ENCODE data around the gene METTL27. TPM values are rescaled to one million over a fixed set of nuclear protein-coding genes. Genes with fewer than 3 reads are reported as not detected.

Gene METTL27
- total RNA-seq, 1 donor from 2014 or later: not detected

- Histone ChIP-seq H3K4me1 (peaks cover 28% of the 10 kb centered on the region), H3K27me3 (no peaks in the 10 kb centered on the region), H3K27ac (peak overlapping the region; percentile 68), H3K9me3 (no peaks in the 10 kb centered on the region), H3K36me3 (no peaks in the 10 kb centered on the region), H3K4me3 (no peak overlapping the region)
- intact Hi-C loops (cut with DNase I): no loop called here
- TF ChIP-seq POLR2AphosphoS5 (IDR thresholded peaks at IDR 0.05; ENCODE audit: insufficient read depth in 1 of 2, low read depth in 1 of 2): no peak
- no peak for TF ChIP-seq POLR2A (IDR thresholded peaks at IDR 0.05)
- TF ChIP-seq, protein P1, sequence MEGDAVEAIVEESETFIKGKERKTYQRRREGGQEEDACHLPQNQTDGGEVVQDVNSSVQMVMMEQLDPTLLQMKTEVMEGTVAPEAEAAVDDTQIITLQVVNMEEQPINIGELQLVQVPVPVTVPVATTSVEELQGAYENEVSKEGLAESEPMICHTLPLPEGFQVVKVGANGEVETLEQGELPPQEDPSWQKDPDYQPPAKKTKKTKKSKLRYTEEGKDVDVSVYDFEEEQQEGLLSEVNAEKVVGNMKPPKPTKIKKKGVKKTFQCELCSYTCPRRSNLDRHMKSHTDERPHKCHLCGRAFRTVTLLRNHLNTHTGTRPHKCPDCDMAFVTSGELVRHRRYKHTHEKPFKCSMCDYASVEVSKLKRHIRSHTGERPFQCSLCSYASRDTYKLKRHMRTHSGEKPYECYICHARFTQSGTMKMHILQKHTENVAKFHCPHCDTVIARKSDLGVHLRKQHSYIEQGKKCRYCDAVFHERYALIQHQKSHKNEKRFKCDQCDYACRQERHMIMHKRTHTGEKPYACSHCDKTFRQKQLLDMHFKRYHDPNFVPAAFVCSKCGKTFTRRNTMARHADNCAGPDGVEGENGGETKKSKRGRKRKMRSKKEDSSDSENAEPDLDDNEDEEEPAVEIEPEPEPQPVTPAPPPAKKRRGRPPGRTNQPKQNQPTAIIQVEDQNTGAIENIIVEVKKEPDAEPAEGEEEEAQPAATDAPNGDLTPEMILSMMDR (IDR thresholded peaks at IDR 0.05): no peak
- no peak for DNase-seq (ENCODE audit: extremely low spot score in 2 of 2)
Measured at GRCh38 chr7:73880755-73881328, 38.5 kb upstream of the METTL27 start.

GRCh38 chr7:73879977-73880681 is 37.8 kb upstream of the METTL27 start:
- Histone ChIP-seq H3K36me3 (no peaks in the 10 kb centered on the region), H3K27ac (peak overlapping the region; percentile 68), H3K4me1 (peaks cover 28% of the 10 kb centered on the region), H3K9me3 (no peaks in the 10 kb centered on the region), H3K4me3 (no peak overlapping the region), H3K27me3 (no peaks in the 10 kb centered on the region)
- no peak for DNase-seq (ENCODE audit: extremely low spot score in 2 of 2)
- intact Hi-C loops (cut with DNase I): no loop called here
- TF ChIP-seq, protein P1 (IDR thresholded peaks at IDR 0.05): no peak
- TF ChIP-seq POLR2A (IDR thresholded peaks at IDR 0.05) (no peak), POLR2AphosphoS5 (IDR thresholded peaks at IDR 0.05; ENCODE audit: insufficient read depth in 1 of 2, low read depth in 1 of 2) (peak in 1 of 2 donors; percentile 67)

- H3K4me3 ChIP-seq: no peak overlapping the region
- peaks cover 32% of the 10 kb centered on the region for H3K4me1 ChIP-seq
- H3K27me3 ChIP-seq: no peaks in the 10 kb centered on the region
- no peaks in the 10 kb centered on the region for H3K36me3 ChIP-seq
- no peak overlapping the region for H3K27ac ChIP-seq
- TF ChIP-seq POLR2A (IDR thresholded peaks at IDR 0.05) (no peak), POLR2AphosphoS5 (IDR thresholded peaks at IDR 0.05; ENCODE audit: insufficient read depth in 1 of 2, low read depth in 1 of 2) (no peak)
- TF ChIP-seq, protein P1 (IDR thresholded peaks at IDR 0.05): no peak
- DNase-seq (ENCODE audit: extremely low spot score in 2 of 2): no peak
- intact Hi-C loops (cut with DNase I): no loop called here
- no peaks in the 10 kb centered on the region for H3K9me3 ChIP-seq
Measured at GRCh38 chr7:73876973-73877372, 34.7 kb upstream of the METTL27 start.

DNA sequence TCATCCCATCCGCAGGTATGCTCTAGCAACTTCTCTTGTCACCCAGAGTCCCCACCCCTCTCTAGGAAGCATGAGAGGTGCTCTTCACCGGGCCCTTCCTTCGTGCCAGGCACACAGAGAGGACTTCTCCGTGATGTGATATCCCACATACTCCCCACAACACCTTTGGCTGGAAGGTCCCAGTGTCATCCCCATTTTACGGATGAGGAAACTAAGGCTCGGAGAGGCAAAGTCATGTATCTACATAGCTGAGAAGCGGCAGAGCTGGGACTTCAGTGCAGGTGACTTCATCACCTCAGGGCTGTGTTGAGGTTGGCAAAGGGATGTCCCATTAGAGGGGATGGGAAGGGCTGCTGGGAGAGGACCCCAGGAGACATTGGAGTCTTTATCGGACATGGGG is 34.0 kb upstream of the METTL27 start:
- intact Hi-C loops (cut with DNase I): no loop called here
- TF ChIP-seq, protein P1 (IDR thresholded peaks at IDR 0.05): no peak
- TF ChIP-seq POLR2AphosphoS5 (IDR thresholded peaks at IDR 0.05; ENCODE audit: insufficient read depth in 1 of 2, low read depth in 1 of 2) (no peak), POLR2A (IDR thresholded peaks at IDR 0.05) (no peak)
- H3K4me1 ChIP-seq: peaks cover 33% of the 10 kb centered on the region

More for the DNA sequence above, 34.0 kb upstream of the METTL27 start:
- Histone ChIP-seq H3K9me3 (no peaks in the 10 kb centered on the region), H3K36me3 (no peaks in the 10 kb centered on the region), H3K27me3 (no peaks in the 10 kb centered on the region), H3K4me3 (no peak overlapping the region), H3K27ac (no peak overlapping the region)
- no peak for DNase-seq (ENCODE audit: extremely low spot score in 2 of 2)
